GM23338 (cell line): ENCODE results near the gene NAALADL2. TPM values are rescaled to one million over a fixed set of nuclear protein-coding genes. Genes with fewer than 3 reads are reported as not detected.

ENCODE experiments used
- ATAC-seq: fragments of 200-7000 bp; cut with Tn5 transposase; 3 replicates; pipeline ENCODE4 v1.9.1; 2020
- DNase-seq: peaks from one replicate; pipeline ENCODE4 v3.0.0-alpha.2; 2015; ENCODE audit warnings: low spot score
- H2AFZ ChIP-seq: fragments of 200-600 bp; sonication (generic); 2 replicates; pipeline ENCODE4 v1.8.0; 2016; ENCODE audit warnings: antibody characterized with exemption, mild to moderate bottlenecking, moderate library complexity
- H3F3A ChIP-seq: fragments of 200-600 bp; sonication (generic); replicated peaks from 2 replicates; pipeline ENCODE4 v1.8.0; 2017; ENCODE audit warnings: antibody characterized with exemption, mixed run types, low read depth
- H3K27ac ChIP-seq: fragments of 200-600 bp; sonication (generic); 2 replicates; pipeline ENCODE4 v1.6.1; 2016; ENCODE audit warnings: low read depth
- H3K27me3 ChIP-seq: fragments of 200-600 bp; sonication (generic); 2 replicates; pipeline ENCODE4 v1.8.0; 2016; ENCODE audit warnings: mild to moderate bottlenecking, mixed run types, moderate library complexity; ENCODE audit not compliant: insufficient read depth
- H3K36me3 ChIP-seq: fragments of 200-600 bp; sonication (generic); 2 replicates; pipeline ENCODE4 v1.8.0; 2016; ENCODE audit warnings: mild to moderate bottlenecking; ENCODE audit not compliant: insufficient read depth
- H3K4me1 ChIP-seq: fragments of 200-600 bp; sonication (generic); 2 replicates; pipeline ENCODE4 v1.8.0; 2016; ENCODE audit warnings: mild to moderate bottlenecking, moderate library complexity; ENCODE audit not compliant: insufficient read depth
- H3K4me2 ChIP-seq: fragments of 200-600 bp; sonication (generic); 2 replicates; pipeline ENCODE4 v1.7.1; 2017; ENCODE audit warnings: mixed run types
- H3K4me3 ChIP-seq: fragments of 200-600 bp; sonication (generic); 2 replicates; pipeline ENCODE4 v1.6.1; 2016; ENCODE audit warnings: mixed run types
- H3K79me2 ChIP-seq: fragments of 200-600 bp; sonication (generic); replicated peaks from 2 replicates; pipeline ENCODE4 v1.8.0; 2017; ENCODE audit warnings: mild to moderate bottlenecking; ENCODE audit not compliant: insufficient read depth
- H3K9me2 ChIP-seq: fragments of 200-600 bp; sonication (generic); 2 replicates; pipeline ENCODE4 v1.8.0; 2017; ENCODE audit not compliant: insufficient read depth
- H4K20me1 ChIP-seq: fragments of 200-600 bp; sonication (generic); replicated peaks from 2 replicates; pipeline ENCODE4 v1.8.0; 2017; ENCODE audit warnings: mild to moderate bottlenecking; ENCODE audit not compliant: insufficient read depth
- H3K27ac Mint-ChIP-seq: 2 replicates; pipeline ENCODE4 v1.8.0; 2020; ENCODE audit warnings: inconsistent platforms, mild to moderate bottlenecking, moderate library complexity, mixed read lengths
- H3K27me3 Mint-ChIP-seq: 3 replicates; pipeline ENCODE4 v1.8.0; 2022; ENCODE audit warnings: low read depth, mild to moderate bottlenecking, moderate library complexity, mixed read lengths, inconsistent platforms; ENCODE audit not compliant: insufficient read depth, poor library complexity
- H3K36me3 Mint-ChIP-seq: 3 replicates; pipeline ENCODE4 v1.8.0; 2021; ENCODE audit warnings: low read depth, mild to moderate bottlenecking, inconsistent platforms, moderate library complexity, mixed read lengths
- H3K4me1 Mint-ChIP-seq: 3 replicates; pipeline ENCODE4 v1.8.0; 2020; ENCODE audit warnings: mild to moderate bottlenecking, inconsistent platforms, mixed read lengths
- H3K4me3 Mint-ChIP-seq: 3 replicates; pipeline ENCODE4 v1.8.0; 2021; ENCODE audit warnings: moderate library complexity, mild to moderate bottlenecking, inconsistent platforms, mixed read lengths
- H3K9me3 Mint-ChIP-seq: 3 replicates; pipeline ENCODE4 v1.8.0; 2020; ENCODE audit warnings: moderate library complexity, mild to moderate bottlenecking, inconsistent platforms, mixed read lengths
- CREB1 ChIP-seq: fragments of 250-450 bp; sonication (Bioruptor Pico); IDR thresholded peaks from 2 replicates; pipeline ENCODE4 v1.5.0; 2020; ENCODE audit warnings: low read depth, mild to moderate bottlenecking, moderate library complexity
- ETS1 ChIP-seq: IDR thresholded peaks from 2 replicates; pipeline ENCODE4 v1.6.1; 2016; ENCODE audit warnings: antibody characterized with exemption
- EZH2 ChIP-seq: fragments of 200-600 bp; sonication (generic); IDR thresholded peaks from one replicate; pipeline ENCODE4 v1.8.0; 2017; ENCODE audit warnings: antibody characterized with exemption, mild to moderate bottlenecking, low read depth; ENCODE audit not compliant: unreplicated experiment
- EZH2phosphoT487 ChIP-seq: fragments of 200-600 bp; sonication (generic); IDR thresholded peaks from one replicate; pipeline ENCODE4 v1.8.1; 2018; ENCODE audit warnings: antibody characterized with exemption; ENCODE audit not compliant: unreplicated experiment
- JUNB ChIP-seq: IDR thresholded peaks from one replicate; pipeline ENCODE4 v1.6.1; 2016; ENCODE audit warnings: antibody characterized with exemption; ENCODE audit not compliant: unreplicated experiment
- NANOG ChIP-seq: IDR thresholded peaks from 2 replicates; pipeline ENCODE4 v1.6.1; 2016; ENCODE audit warnings: antibody characterized with exemption, borderline replicate concordance
- POLR2AphosphoS5 ChIP-seq: IDR thresholded peaks from 2 replicates; pipeline ENCODE4 v1.6.1; 2016; ENCODE audit warnings: antibody characterized with exemption, low read depth
- STAT1 ChIP-seq: IDR thresholded peaks from one replicate; pipeline ENCODE4 v1.6.1; 2016; ENCODE audit warnings: antibody characterized with exemption; ENCODE audit not compliant: unreplicated experiment
- ZNF114 ChIP-seq: fragments of 250-450 bp; sonication (Bioruptor Pico); IDR thresholded peaks from 2 replicates; pipeline ENCODE4 v1.5.0; 2020; ENCODE audit warnings: mild to moderate bottlenecking, moderate library complexity
- ZNF462 ChIP-seq: fragments of 250-450 bp; sonication (Bioruptor Pico); IDR thresholded peaks from 2 replicates; pipeline ENCODE4 v1.5.0; 2020; ENCODE audit warnings: mild to moderate bottlenecking, moderate library complexity
- polyA plus RNA-seq: library from polyadenylated mRNA; unstranded; fragments of >200 nt; fragmentation: Nextera tagmentation; extraction: Ambion mirVana; gene quantifications from 2 replicates; pipeline ENCODE4 v1.2.1, GENCODE V29; 2016
- total RNA-seq: library from RNA; depleted of rRNA; stranded (reverse); fragments of >200 nt; shearing (Covaris generic); gene quantifications from 2 replicates; pipeline ENCODE4 v1.2.3, GENCODE V29; 2014
- TF ChIP-seq, protein P1 (sequence below): IDR thresholded peaks from one replicate; pipeline ENCODE4 v1.6.1; 2018; ENCODE audit warnings: antibody characterized with exemption; ENCODE audit not compliant: unreplicated experiment
- TF ChIP-seq, protein P2 (sequence below), 2 experiments: fragments of 200-600 bp in 1 of 2; sonication (generic) in 1 of 2; conservative IDR thresholded peaks; 2 replicates each; pipeline versions ENCODE4 v1.5.1 to v1.6.1; 2016 to 2017; ENCODE audit warnings: antibody characterized with exemption in 2 of 2, low read depth in 2 of 2, mild to moderate bottlenecking in 2 of 2, moderate library complexity in 1 of 2

The NAALADL2 gene
- total and polyA plus RNA-seq, 2 experiments from 2014 or later = 1.6 to 2.6 TPM

GRCh38 chr3:175478301-175478700 is 619.2 kb downstream of the NAALADL2 start (continued):
- TF ChIP-seq ZNF462 (CRISPR knock-in tag) = no peak

DNA sequence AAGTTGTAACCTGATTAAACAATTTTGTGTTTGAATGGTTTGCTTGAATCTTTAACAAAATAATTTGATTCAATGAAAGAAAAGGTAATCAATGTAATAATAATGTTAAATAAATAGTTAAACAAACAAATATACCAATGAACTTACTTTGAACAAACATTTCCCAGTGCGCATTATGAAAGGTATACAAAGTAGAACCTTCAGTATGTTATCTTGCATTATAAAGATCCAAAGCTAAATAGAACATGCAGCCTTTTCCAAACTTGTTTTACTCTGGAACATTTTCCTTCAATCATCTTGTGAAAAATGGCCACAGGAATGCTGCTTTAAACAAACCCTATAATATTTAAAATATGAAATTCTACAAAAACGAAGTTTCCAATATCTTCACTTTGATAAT is 620.0 kb downstream of the NAALADL2 start:
- no peak for DNase-seq
- TF ChIP-seq NANOG (no peak), STAT1 (no peak), EZH2 (no peak), JUNB (no peak), CREB1 (CRISPR knock-in tag) (no peak), ETS1 (no peak), ZNF114 (CRISPR knock-in tag) (no peak), EZH2phosphoT487 (no peak), POLR2AphosphoS5 (no peak)
- TF ChIP-seq, protein P1, sequence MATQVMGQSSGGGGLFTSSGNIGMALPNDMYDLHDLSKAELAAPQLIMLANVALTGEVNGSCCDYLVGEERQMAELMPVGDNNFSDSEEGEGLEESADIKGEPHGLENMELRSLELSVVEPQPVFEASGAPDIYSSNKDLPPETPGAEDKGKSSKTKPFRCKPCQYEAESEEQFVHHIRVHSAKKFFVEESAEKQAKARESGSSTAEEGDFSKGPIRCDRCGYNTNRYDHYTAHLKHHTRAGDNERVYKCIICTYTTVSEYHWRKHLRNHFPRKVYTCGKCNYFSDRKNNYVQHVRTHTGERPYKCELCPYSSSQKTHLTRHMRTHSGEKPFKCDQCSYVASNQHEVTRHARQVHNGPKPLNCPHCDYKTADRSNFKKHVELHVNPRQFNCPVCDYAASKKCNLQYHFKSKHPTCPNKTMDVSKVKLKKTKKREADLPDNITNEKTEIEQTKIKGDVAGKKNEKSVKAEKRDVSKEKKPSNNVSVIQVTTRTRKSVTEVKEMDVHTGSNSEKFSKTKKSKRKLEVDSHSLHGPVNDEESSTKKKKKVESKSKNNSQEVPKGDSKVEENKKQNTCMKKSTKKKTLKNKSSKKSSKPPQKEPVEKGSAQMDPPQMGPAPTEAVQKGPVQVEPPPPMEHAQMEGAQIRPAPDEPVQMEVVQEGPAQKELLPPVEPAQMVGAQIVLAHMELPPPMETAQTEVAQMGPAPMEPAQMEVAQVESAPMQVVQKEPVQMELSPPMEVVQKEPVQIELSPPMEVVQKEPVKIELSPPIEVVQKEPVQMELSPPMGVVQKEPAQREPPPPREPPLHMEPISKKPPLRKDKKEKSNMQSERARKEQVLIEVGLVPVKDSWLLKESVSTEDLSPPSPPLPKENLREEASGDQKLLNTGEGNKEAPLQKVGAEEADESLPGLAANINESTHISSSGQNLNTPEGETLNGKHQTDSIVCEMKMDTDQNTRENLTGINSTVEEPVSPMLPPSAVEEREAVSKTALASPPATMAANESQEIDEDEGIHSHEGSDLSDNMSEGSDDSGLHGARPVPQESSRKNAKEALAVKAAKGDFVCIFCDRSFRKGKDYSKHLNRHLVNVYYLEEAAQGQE = no peak
- TF ChIP-seq, protein P2, sequence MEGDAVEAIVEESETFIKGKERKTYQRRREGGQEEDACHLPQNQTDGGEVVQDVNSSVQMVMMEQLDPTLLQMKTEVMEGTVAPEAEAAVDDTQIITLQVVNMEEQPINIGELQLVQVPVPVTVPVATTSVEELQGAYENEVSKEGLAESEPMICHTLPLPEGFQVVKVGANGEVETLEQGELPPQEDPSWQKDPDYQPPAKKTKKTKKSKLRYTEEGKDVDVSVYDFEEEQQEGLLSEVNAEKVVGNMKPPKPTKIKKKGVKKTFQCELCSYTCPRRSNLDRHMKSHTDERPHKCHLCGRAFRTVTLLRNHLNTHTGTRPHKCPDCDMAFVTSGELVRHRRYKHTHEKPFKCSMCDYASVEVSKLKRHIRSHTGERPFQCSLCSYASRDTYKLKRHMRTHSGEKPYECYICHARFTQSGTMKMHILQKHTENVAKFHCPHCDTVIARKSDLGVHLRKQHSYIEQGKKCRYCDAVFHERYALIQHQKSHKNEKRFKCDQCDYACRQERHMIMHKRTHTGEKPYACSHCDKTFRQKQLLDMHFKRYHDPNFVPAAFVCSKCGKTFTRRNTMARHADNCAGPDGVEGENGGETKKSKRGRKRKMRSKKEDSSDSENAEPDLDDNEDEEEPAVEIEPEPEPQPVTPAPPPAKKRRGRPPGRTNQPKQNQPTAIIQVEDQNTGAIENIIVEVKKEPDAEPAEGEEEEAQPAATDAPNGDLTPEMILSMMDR (conservative IDR thresholded peaks at IDR 0.05; ENCODE audit: low read depth in 2 of 2) = no peak
- Histone ChIP-seq H3F3A (no peaks in the 10 kb centered on the region), H3K9me2 (no peaks in the 10 kb centered on the region), H4K20me1 (no peaks in the 10 kb centered on the region), H3K4me1 (no peaks in the 10 kb centered on the region), H2AFZ (no peak overlapping the region), H3K27ac (no peak overlapping the region), H3K4me3 (no peak overlapping the region), H3K4me2 (no peak overlapping the region), H3K27me3 (no peaks in the 10 kb centered on the region), H3K79me2 (no peaks in the 10 kb centered on the region), H3K36me3 (no peaks in the 10 kb centered on the region)
- Mint-ChIP-seq H3K9me3 (no peaks in the 10 kb centered on the region), H3K27ac (no peak overlapping the region), H3K36me3 (no peaks in the 10 kb centered on the region), H3K4me3 (no peak overlapping the region), H3K27me3 (no peaks in the 10 kb centered on the region), H3K4me1 (no peaks in the 10 kb centered on the region; the same call in 2 of the 3 replicates)
- ATAC-seq = no peak
